Measurements from ENCODE around the gene DSTYK. TPM values are rescaled to one million over a fixed set of nuclear protein-coding genes. Genes with fewer than 3 reads are reported as not detected.
A peak's percentile ranks its signal among the peaks of the same experiment; 100 is the strongest.

DSTYK gene
- total RNA-seq, 2 experiments from 2014 or later = 9.4 to 12.3 TPM

GRCh38 chr1:205249651-205250050 is 38.1 kb upstream of the DSTYK start:
- ATAC-seq (no peak), DNase-seq (no peak)
- intact Hi-C loops (cut with DNase I, micrococcal nuclease) = no loop called here
- H3K4me1 Mint-ChIP-seq = peaks cover 5% of the 10 kb centered on the region
- H3K27me3 Mint-ChIP-seq = peaks cover 2% of the 10 kb centered on the region
- peaks cover 2% of the 10 kb centered on the region for H3K36me3 Mint-ChIP-seq (ENCODE audit: low read depth)
- H3K27ac Mint-ChIP-seq = no peak overlapping the region
- H3K9me3 Mint-ChIP-seq (ENCODE audit: low read depth) = no peaks in the 10 kb centered on the region
- no peak overlapping the region for H3K4me3 Mint-ChIP-seq
- ChIA-PET CTCF (interaction anchor here (12.4 to 12.9 kb wide), 2 partner anchors 9 to 20 kb away, joined by 172 to 205 read pairs; partner anchors contain the start of gene TMCC2), POLR2A (no interaction called here)

GRCh38 chr1:205248793-205249601 is 37.5 kb upstream of the DSTYK start:
- ChIA-PET CTCF (interaction anchor here (7.2 kb wide), 1 partner anchor 20 kb away, joined by 45 read pairs; the partner anchor contains the start of gene TMCC2), POLR2A (no interaction called here)
- ATAC-seq (no peak), DNase-seq (no peak)
- Mint-ChIP-seq H3K9me3 (ENCODE audit: low read depth) (no peaks in the 10 kb centered on the region), H3K4me3 (no peak overlapping the region), H3K27ac (peak overlapping the region; percentile 30), H3K36me3 (ENCODE audit: low read depth) (peaks cover 2% of the 10 kb centered on the region), H3K27me3 (peaks cover 2% of the 10 kb centered on the region), H3K4me1 (peaks cover 5% of the 10 kb centered on the region)
- intact Hi-C loops (cut with DNase I, micrococcal nuclease) = no loop called here

- CTCF ChIA-PET = interaction anchor here (0.6 to 14.7 kb wide), 8 partner anchors 8 to 239 kb away, joined by 3 to 172 read pairs (median 4); partner anchors contain the start of genes NUAK2 and TMCC2
- Mint-ChIP-seq H3K4me3 (no peak overlapping the region), H3K4me1 (peaks cover 5% of the 10 kb centered on the region), H3K36me3 (ENCODE audit: low read depth) (peaks cover 7% of the 10 kb centered on the region), H3K27ac (no peak overlapping the region), H3K27me3 (peaks cover 2% of the 10 kb centered on the region), H3K9me3 (ENCODE audit: low read depth) (no peaks in the 10 kb centered on the region)
- POLR2A ChIA-PET = interaction anchor here (1.5 kb wide), 1 partner anchor 9 kb away, joined by 9 read pairs; no protein-coding TSS in a partner anchor
- ATAC-seq = peak; percentile 58
- intact Hi-C loops (cut with DNase I, micrococcal nuclease) = loop anchor here in 1 of 2 experiments (2.0 kb wide), 1 partner anchor 19 kb away; no protein-coding TSS in a partner anchor
- DNase-seq = peak; percentile 50
Observed at GRCh38 chr1:205247130-205247921, 35.8 kb upstream of the DSTYK start.

GRCh38 chr1:205246351-205247119 is 35.0 kb upstream of the DSTYK start:
- intact Hi-C loops (cut with DNase I, micrococcal nuclease) = loop anchor here (1.0 to 2.0 kb wide), 2 partner anchors 8 to 18 kb away; no protein-coding TSS in a partner anchor
- H3K9me3 Mint-ChIP-seq (ENCODE audit: low read depth) = no peaks in the 10 kb centered on the region
- peaks cover 2% of the 10 kb centered on the region for H3K27me3 Mint-ChIP-seq
- peaks cover 11% of the 10 kb centered on the region for H3K36me3 Mint-ChIP-seq (ENCODE audit: low read depth)
- ChIA-PET POLR2A (interaction anchor here (0.6 to 1.5 kb wide), 3 partner anchors 9 to 52 kb away, joined by 3 to 9 read pairs (median 4); no protein-coding TSS in a partner anchor), CTCF (interaction anchor here (0.5 to 14.7 kb wide), 11 partner anchors 10 to 253 kb away, joined by 3 to 172 read pairs (median 5); partner anchors contain the start of genes NUAK2 and TMCC2)
- H3K27ac Mint-ChIP-seq = peak overlapping the region; percentile 48
- DNase-seq = no peak
- ATAC-seq = no peak
- H3K4me3 Mint-ChIP-seq = no peak overlapping the region
- H3K4me1 Mint-ChIP-seq = peaks cover 5% of the 10 kb centered on the region

- intact Hi-C loops (cut with DNase I, micrococcal nuclease) = no loop called here
- ATAC-seq (no peak), DNase-seq (peak; percentile 2)
- Mint-ChIP-seq H3K4me1 (peaks cover 10% of the 10 kb centered on the region), H3K27ac (no peak overlapping the region), H3K4me3 (no peak overlapping the region), H3K27me3 (peaks cover 2% of the 10 kb centered on the region), H3K9me3 (ENCODE audit: low read depth) (no peaks in the 10 kb centered on the region), H3K36me3 (ENCODE audit: low read depth) (peaks cover 11% of the 10 kb centered on the region)
- ChIA-PET POLR2A (interaction anchor here (0.6 kb wide), 1 partner anchor 15 kb away, joined by 6 read pairs; no protein-coding TSS in a partner anchor), CTCF (interaction anchor here (0.9 to 14.7 kb wide), 5 partner anchors 10 to 109 kb away, joined by 3 to 172 read pairs (median 5); partner anchors contain the start of gene TMCC2)
Observed at GRCh38 chr1:205245096-205245495, 33.6 kb upstream of the DSTYK start.

GRCh38 chr1:205244384-205244783 is 32.9 kb upstream of the DSTYK start:
- Mint-ChIP-seq H3K9me3 (ENCODE audit: low read depth) (no peaks in the 10 kb centered on the region), H3K27me3 (peaks cover 2% of the 10 kb centered on the region), H3K27ac (no peak overlapping the region), H3K36me3 (ENCODE audit: low read depth) (peaks cover 11% of the 10 kb centered on the region), H3K4me3 (no peak overlapping the region), H3K4me1 (peaks cover 15% of the 10 kb centered on the region)
- peak; percentile 3 for DNase-seq
- CTCF ChIA-PET = interaction anchor here (7.2 to 14.7 kb wide), 2 partner anchors 12 to 15 kb away, joined by 45 to 172 read pairs; partner anchors contain the start of gene TMCC2
- no peak for ATAC-seq
- POLR2A ChIA-PET = no interaction called here
- intact Hi-C loops (cut with DNase I, micrococcal nuclease) = no loop called here

- H3K4me1 Mint-ChIP-seq = peaks cover 18% of the 10 kb centered on the region
- ATAC-seq (no peak), DNase-seq (peak; percentile 7)
- no peak overlapping the region for H3K4me3 Mint-ChIP-seq
- peaks cover 13% of the 10 kb centered on the region for H3K36me3 Mint-ChIP-seq (ENCODE audit: low read depth)
- intact Hi-C loops (cut with DNase I, micrococcal nuclease) = no loop called here
- CTCF ChIA-PET = interaction anchor here (0.5 to 14.7 kb wide), 7 partner anchors 8 to 102 kb away, joined by 3 to 172 read pairs (median 3); partner anchors contain the start of genes NUAK2 and TMCC2
- no peak overlapping the region for H3K27ac Mint-ChIP-seq
- POLR2A ChIA-PET = no interaction called here
- H3K27me3 Mint-ChIP-seq = no peaks in the 10 kb centered on the region
- H3K9me3 Mint-ChIP-seq (ENCODE audit: low read depth) = no peaks in the 10 kb centered on the region
Observed at GRCh38 chr1:205243350-205244191, 32.1 kb upstream of the DSTYK start.

GRCh38 chr1:205241366-205242030 is 30.0 kb upstream of the DSTYK start:
- Mint-ChIP-seq H3K36me3 (ENCODE audit: low read depth) (peaks cover 16% of the 10 kb centered on the region), H3K27ac (no peak overlapping the region), H3K9me3 (ENCODE audit: low read depth) (no peaks in the 10 kb centered on the region), H3K4me3 (no peak overlapping the region), H3K4me1 (peaks cover 37% of the 10 kb centered on the region), H3K27me3 (no peaks in the 10 kb centered on the region)
- peak; percentile 2 for DNase-seq
- ChIA-PET CTCF (interaction anchor here (0.6 to 14.7 kb wide), 4 partner anchors 13 to 41 kb away, joined by 5 to 172 read pairs (median 29); partner anchors contain the start of gene TMCC2), POLR2A (no interaction called here)
- intact Hi-C loops (cut with DNase I, micrococcal nuclease) = no loop called here
- no peak for ATAC-seq

GRCh38 chr1:205240569-205240968 is 29.1 kb upstream of the DSTYK start:
- POLR2A ChIA-PET = interaction anchor here (0.5 kb wide), 1 partner anchor 135 kb away, joined by 3 read pairs; no protein-coding TSS in a partner anchor
- Mint-ChIP-seq H3K27me3 (no peaks in the 10 kb centered on the region), H3K4me1 (peaks cover 42% of the 10 kb centered on the region), H3K36me3 (ENCODE audit: low read depth) (peaks cover 19% of the 10 kb centered on the region), H3K27ac (no peak overlapping the region), H3K4me3 (no peak overlapping the region), H3K9me3 (ENCODE audit: low read depth) (no peaks in the 10 kb centered on the region)
- no peak for DNase-seq
- no peak for ATAC-seq
- CTCF ChIA-PET = interaction anchor here (0.6 to 14.7 kb wide), 5 partner anchors 12 to 179 kb away, joined by 3 to 172 read pairs (median 6); partner anchors contain the start of gene TMCC2
- intact Hi-C loops (cut with DNase I, micrococcal nuclease) = no loop called here

All from activated CD4-positive, alpha-beta T cell treated with anti-CD3 and anti-CD28 coated beads for 36 hours (primary cell).